Cardiac fibroblast (primary cell): ENCODE results near the gene OOEP.

Experiments
- DNase-seq, 2 donors: peaks; one replicate each; pipeline versions ENCODE4 v3.0.0 to v3.0.0-alpha.2; 2010; ENCODE audit warnings: low read depth in 2 of 2
- H3K4me3 ChIP-seq, 2 donors: replicated peaks in 1 of 2; 1 replicate in 1 of 2; 2 replicates in 1 of 2; pipeline ENCODE4 v1.5.1; 2011; ENCODE audit warnings: low read depth in 2 of 2, low read length in 2 of 2, mild to moderate bottlenecking in 2 of 2, moderate library complexity in 1 of 2
- TF ChIP-seq, protein P1 (sequence below): IDR thresholded peaks from one replicate; pipeline ENCODE4 v1.5.1; 2011; ENCODE audit warnings: low read depth, mild to moderate bottlenecking, low read length, inconsistent platforms

OOEP gene

DNA sequence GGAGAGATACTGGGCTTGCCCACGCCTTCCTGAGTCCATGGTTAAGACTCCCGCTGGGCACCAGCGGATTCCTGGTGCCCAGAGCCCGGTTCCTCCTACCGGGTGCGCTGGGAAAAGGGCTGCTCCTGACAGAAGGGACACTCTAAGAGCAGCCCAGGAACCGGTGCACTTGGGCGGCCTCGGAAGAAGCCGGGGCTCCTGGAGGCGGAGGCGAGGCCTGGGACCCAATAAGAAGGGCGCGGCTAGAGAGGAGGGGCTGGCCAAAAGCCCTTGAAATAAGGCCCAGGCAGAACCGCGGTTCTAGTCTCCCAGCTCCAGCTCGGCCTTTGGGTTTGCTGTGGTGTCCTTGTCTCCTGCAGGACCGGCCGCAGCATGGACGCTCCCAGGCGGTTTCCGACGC, 7.3 kb downstream of the OOEP start, which contains the start of gene KHDC3L:
Gene KHDC3L, plus strand, starts transcription at position 301 of the 400 bp plus-strand sequence. Its CDS starts 72 bp downstream, at position 373.
- no peak within 1 kb of the TSS for H3K4me3 ChIP-seq
- TF ChIP-seq, protein P1, sequence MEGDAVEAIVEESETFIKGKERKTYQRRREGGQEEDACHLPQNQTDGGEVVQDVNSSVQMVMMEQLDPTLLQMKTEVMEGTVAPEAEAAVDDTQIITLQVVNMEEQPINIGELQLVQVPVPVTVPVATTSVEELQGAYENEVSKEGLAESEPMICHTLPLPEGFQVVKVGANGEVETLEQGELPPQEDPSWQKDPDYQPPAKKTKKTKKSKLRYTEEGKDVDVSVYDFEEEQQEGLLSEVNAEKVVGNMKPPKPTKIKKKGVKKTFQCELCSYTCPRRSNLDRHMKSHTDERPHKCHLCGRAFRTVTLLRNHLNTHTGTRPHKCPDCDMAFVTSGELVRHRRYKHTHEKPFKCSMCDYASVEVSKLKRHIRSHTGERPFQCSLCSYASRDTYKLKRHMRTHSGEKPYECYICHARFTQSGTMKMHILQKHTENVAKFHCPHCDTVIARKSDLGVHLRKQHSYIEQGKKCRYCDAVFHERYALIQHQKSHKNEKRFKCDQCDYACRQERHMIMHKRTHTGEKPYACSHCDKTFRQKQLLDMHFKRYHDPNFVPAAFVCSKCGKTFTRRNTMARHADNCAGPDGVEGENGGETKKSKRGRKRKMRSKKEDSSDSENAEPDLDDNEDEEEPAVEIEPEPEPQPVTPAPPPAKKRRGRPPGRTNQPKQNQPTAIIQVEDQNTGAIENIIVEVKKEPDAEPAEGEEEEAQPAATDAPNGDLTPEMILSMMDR = no peak
- DNase-seq = no peak

DNA sequence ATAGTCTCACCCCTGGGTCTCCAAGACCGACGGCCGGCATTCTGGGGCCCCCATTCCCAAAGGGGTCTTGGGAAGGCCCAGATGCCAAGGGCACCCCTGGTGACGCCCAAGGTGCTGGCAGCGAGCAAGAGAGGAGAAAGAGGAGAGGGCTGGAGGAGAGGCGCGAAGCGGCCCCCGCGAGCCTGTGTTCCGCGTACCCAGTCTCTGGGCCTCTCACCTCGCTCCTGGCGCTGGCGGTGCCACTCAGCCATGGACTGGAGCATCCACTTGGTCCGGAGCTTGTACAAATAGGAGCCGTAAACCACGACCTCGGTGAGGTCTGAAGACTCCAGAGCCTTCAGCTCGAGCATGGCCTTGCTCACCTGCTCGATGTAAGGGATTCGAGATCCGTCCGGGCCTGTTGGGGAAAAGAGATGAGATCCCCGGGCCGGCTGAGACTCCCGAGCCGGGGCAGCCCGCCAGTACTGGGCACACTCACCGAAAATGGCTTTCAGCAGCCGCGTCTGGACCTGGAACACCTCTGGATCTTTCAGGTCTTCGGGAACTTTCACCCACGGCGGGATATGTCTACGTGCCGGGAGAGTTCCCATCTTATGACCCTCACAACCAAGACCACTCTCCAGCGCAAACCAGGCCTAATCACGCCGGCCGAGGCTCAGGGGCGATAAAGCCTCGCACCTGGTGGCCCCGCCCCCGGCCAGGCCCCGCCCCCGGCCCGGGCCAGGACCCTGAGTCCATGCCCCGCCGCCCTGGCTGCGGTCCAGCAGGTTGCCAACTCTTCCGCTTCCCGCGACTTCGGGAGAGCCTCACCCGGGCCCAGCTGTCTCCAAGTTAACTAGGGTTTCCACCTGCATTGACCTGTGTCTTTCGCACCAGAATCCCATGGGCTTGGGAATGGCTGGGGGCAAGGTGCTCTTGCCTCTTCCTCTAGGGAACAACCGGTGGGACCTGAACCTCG, 15.8 kb downstream of the OOEP start, which contains the start of gene DPPA5:
Gene DPPA5, minus strand, starts transcription at position 641 of the 958 bp plus-strand sequence. Its CDS starts 51 bp downstream, at position 590.
- H3K4me3 ChIP-seq = no peak within 1 kb of the TSS
- TF ChIP-seq, protein P1 = no peak
- DNase-seq = no peak

DNA sequence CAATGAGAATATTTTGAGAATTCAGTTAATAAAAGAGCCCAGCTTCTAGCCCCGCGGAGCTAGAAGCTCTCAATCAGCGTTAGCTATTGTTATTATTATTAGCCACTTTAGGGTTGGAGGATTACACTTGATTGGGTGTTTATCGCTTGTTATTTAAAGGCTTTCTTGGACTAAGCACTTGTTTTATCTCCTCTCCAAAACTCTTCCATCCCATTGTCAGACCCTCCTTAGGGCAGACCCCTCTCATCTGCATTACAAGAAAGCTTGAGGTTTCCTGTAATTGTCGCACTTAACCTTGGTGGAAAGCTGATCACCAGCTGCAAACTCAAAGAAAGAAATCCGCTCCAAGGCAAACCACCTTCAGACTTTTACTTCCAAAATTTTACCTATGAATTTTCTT, 20.4 kb downstream of the OOEP start:
- no peak overlapping the region for H3K4me3 ChIP-seq
- no peak for DNase-seq
- TF ChIP-seq, protein P1 = no peak

DNA sequence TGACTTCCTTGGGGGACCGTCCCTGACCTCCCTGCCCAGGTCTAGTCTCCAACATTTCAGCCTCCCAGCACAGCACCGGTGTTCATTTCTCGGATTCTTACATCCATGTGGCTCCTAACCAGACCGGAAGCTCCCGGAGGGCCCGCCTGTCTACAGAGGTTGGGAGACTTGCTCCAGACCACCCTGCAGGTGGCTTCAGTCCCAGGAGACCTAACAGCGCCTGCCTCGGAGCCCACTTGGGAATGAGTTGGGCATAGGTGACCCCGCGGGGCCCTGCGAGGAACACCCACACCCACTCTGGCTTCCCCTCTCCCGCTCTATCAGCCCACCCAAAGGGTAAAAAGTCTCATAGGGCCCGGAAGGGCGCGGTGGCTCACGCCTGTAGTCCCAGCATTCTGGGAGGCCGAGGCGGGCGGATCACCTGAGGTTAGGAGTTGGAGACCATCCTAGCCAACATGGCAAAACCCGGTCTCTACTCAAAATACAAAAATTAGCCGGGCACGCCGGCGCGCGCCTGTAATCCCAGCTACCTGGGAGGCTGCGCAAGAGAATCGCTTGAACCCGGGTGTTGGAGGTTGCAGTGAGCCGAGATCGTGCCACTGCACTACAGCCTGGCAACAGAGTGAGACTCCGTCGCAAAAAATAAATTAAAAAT, 21.0 kb downstream of the OOEP start:
- no peak overlapping the region for H3K4me3 ChIP-seq
- no peak for DNase-seq
- TF ChIP-seq, protein P1 = no peak

DNA sequence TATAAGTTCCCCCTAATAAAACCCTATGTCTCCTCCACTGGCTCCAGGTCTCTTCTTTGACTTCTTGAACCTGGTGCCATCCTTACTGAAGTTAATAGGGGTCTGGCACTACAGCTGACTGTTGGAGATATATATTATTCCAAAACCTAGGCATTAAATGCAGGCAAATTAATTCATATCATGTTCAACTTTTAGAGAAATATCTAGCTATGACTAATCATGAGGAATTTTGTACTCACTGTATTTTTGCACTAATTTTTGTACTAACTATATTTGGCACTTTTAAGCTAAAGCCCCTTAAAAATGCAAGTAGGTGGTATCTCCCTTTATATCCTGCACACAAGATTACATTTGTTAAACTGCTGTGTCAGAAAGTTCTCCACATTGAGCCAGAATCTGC, 26.5 kb downstream of the OOEP start:
- no peak overlapping the region for H3K4me3 ChIP-seq
- TF ChIP-seq, protein P1 = no peak
- DNase-seq = no peak

DNA sequence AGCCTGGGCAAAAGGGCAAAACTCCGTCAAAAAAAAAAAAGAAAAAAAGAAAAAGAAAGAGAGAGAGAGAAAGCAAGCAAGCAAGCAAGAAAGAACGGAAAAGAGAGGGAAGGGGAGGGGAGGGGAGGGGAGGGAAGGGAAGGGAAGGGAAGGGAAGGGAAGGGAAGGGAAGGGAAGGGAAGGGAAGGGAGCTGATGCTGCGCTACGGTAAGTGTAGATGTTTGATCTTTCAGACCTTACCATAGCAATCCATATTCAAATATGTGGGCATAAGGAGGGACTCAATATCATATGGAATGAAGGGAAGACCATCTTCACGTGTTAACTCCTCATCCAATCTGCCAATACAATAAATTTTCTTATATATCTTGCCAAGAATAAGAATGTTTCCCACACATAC, 27.5 kb downstream of the OOEP start:
- DNase-seq = no peak
- TF ChIP-seq, protein P1 = no peak
- no peak overlapping the region for H3K4me3 ChIP-seq
